Cardiac septum (tissue), 1 donor: ENCODE data around the gene ADAMTSL4. TPM values are rescaled to one million over a fixed set of nuclear protein-coding genes. Genes with fewer than 3 reads are reported as not detected.

ENCODE experiments used
- DNase-seq: peaks from one replicate; pipeline ENCODE4 v3.0.0-alpha.2; 2020; ENCODE audit warnings: low spot score
- intact Hi-C: fragments of 100-400 bp; cut with DNase I; formaldehyde crosslinking; loops from one replicate; pipeline ENCODE4 v1.14.0; 2022
- microRNA-seq: library from miRNA; unstranded; fragments of <30 nt; microRNA quantifications from one replicate; pipeline ENCODE4 v1.2.0, GENCODE V29; 2020
- total RNA-seq: library from RNA; stranded (reverse); fragmentation: NEBNext Ultra II Directional; extraction: Animal tissue kit (Norgen Biotek cat#: 25700); gene quantifications from one replicate; pipeline ENCODE4 v1.2.1, GENCODE V29; 2021
- donor health status: DM: no; HTN: no; CAD: no.

ADAMTSL4 gene
- total RNA-seq, 1 donor from 2014 or later: 28.9 TPM

GRCh38 chr1:150606463-150607142, 57.4 kb downstream of the ADAMTSL4 start:
- intact Hi-C loops: no loop called here
- no peak for DNase-seq

DNA sequence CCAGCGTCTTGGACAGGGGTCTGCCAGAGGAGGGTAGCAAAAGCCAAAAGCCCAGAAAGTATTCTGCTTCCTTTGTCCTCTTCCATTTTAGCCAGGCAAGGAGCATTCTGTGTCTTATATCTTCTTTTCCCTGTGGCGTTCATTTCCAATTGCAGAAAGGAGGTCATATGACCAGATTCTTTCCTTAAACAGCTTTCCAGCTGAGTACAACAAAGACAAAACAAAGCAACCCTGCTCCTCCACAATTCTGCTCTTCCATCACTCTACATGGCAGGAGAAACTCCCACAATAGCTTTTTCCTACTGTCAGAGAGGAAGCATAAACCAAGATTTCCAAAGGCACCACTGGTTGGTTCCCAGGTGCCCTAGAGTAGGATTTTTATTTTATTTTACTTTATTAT, 60.5 kb downstream of the ADAMTSL4 start:
- intact Hi-C loops: loop anchor here (10.0 kb wide), 1 partner anchor 245 kb away; the partner anchor contains the start of gene RPRD2
- no peak for DNase-seq

Small RNA genes within 50 kb of the gene (microRNA-seq; reads per million reads assigned to microRNA genes)
- gene MIR4257: not detected

Other genes with a start within 250 kb of the ADAMTSL4 start
- gene PRPF3, start 227.9 kb upstream of the ADAMTSL4 start, total RNA-seq: 24.5 TPM
- gene RPRD2, start 185.3 kb upstream of the ADAMTSL4 start, total RNA-seq: 23.5 TPM
- gene TARS2, start 62.0 kb upstream of the ADAMTSL4 start, total RNA-seq: 30.7 TPM
- 14.5 TPM for gene ECM1, start 41.3 kb upstream of the ADAMTSL4 start, total RNA-seq
- 0.46 TPM for gene FALEC, start 33.7 kb upstream of the ADAMTSL4 start, total RNA-seq
- gene MCL1, start 30.2 kb downstream of the ADAMTSL4 start, total RNA-seq: 145 TPM
- gene ENSA, start 80.2 kb downstream of the ADAMTSL4 start, total RNA-seq: 141 TPM
- gene GOLPH3L, start 147.7 kb downstream of the ADAMTSL4 start, total RNA-seq: 12.6 TPM
- not detected for gene HORMAD1, start 171.5 kb downstream of the ADAMTSL4 start, total RNA-seq
- gene CTSS, start 216.4 kb downstream of the ADAMTSL4 start, total RNA-seq: 18.9 TPM